Astrocyte (in vitro differentiated cells and primary cell): ENCODE data around the gene MSI1. TPM values are rescaled to one million over a fixed set of nuclear protein-coding genes. Genes with fewer than 3 reads are reported as not detected.

Experiments
- DNase-seq: peaks from one replicate; pipeline ENCODE4 v3.0.0-alpha.2; 2010; ENCODE audit warnings: low read depth
- FAIRE-seq: peaks from 2 replicates; lab custom pipeline; 2011; peaks lifted over from hg19 to GRCh38; lab: Jason Lieb, UNC
- H2AFZ ChIP-seq: 2 replicates; pipeline ENCODE4 v1.6.0; 2012; ENCODE audit warnings: low read depth, low read length, inconsistent platforms
- H3K27ac ChIP-seq: 2 replicates; pipeline ENCODE4 v1.5.1; 2011; ENCODE audit warnings: low read depth, low read length, inconsistent platforms
- H3K27me3 ChIP-seq: 2 replicates; pipeline ENCODE4 v1.6.0; 2011; ENCODE audit warnings: low read length, inconsistent platforms; ENCODE audit not compliant: insufficient read depth
- H3K36me3 ChIP-seq: 2 replicates; pipeline ENCODE4 v1.5.1; 2011; ENCODE audit warnings: low read length, inconsistent platforms; ENCODE audit not compliant: insufficient read depth
- H3K4me1 ChIP-seq: 2 replicates; pipeline ENCODE4 v1.5.1; 2011; ENCODE audit warnings: low read length, inconsistent platforms; ENCODE audit not compliant: insufficient read depth
- H3K4me2 ChIP-seq: 2 replicates; pipeline ENCODE4 v1.6.0; 2012; ENCODE audit warnings: low read length, inconsistent platforms
- H3K4me3 ChIP-seq: 2 replicates; pipeline ENCODE4 v1.5.1; 2011; ENCODE audit warnings: low read depth, mild to moderate bottlenecking, low read length, inconsistent platforms; ENCODE audit not compliant: insufficient read depth
- H3K79me2 ChIP-seq: 2 replicates; pipeline ENCODE4 v1.6.0; 2012; ENCODE audit warnings: mild to moderate bottlenecking, low read length, inconsistent platforms; ENCODE audit not compliant: insufficient read depth
- H3K9ac ChIP-seq: 2 replicates; pipeline ENCODE4 v1.6.0; 2012; ENCODE audit warnings: mild to moderate bottlenecking, low read length, inconsistent platforms
- H3K9me3 ChIP-seq: 2 replicates; pipeline ENCODE4 v1.5.1; 2012; ENCODE audit warnings: low read depth, mild to moderate bottlenecking, low read length, inconsistent platforms; ENCODE audit not compliant: insufficient read depth
- H4K20me1 ChIP-seq: 2 replicates; pipeline ENCODE4 v1.6.0; 2012; ENCODE audit warnings: low read length, inconsistent platforms; ENCODE audit not compliant: insufficient read depth
- H3K27ac Mint-ChIP-seq: one replicate; pipeline ENCODE4 v1.8.0; 2021; ENCODE audit warnings: mild to moderate bottlenecking, mixed read lengths; ENCODE audit not compliant: unreplicated experiment
- H3K27me3 Mint-ChIP-seq: one replicate; pipeline ENCODE4 v1.8.0; 2021; ENCODE audit warnings: low read depth, mixed read lengths; ENCODE audit not compliant: unreplicated experiment
- H3K36me3 Mint-ChIP-seq: one replicate; pipeline ENCODE4 v1.8.0; 2021; ENCODE audit warnings: low read depth, mixed read lengths; ENCODE audit not compliant: unreplicated experiment
- H3K4me1 Mint-ChIP-seq: one replicate; pipeline ENCODE4 v1.8.0; 2021; ENCODE audit warnings: low read depth, mixed read lengths; ENCODE audit not compliant: unreplicated experiment
- H3K4me3 Mint-ChIP-seq: one replicate; pipeline ENCODE4 v1.8.0; 2021; ENCODE audit warnings: mild to moderate bottlenecking, moderate library complexity, mixed read lengths; ENCODE audit not compliant: unreplicated experiment
- H3K9me3 Mint-ChIP-seq: one replicate; pipeline ENCODE4 v1.8.0; 2021; ENCODE audit warnings: mild to moderate bottlenecking, mixed read lengths; ENCODE audit not compliant: unreplicated experiment
- EZH2 ChIP-seq: IDR thresholded peaks from 2 replicates; pipeline ENCODE4 v1.6.1; 2012; ENCODE audit warnings: mild to moderate bottlenecking, low read length, inconsistent platforms; ENCODE audit not compliant: insufficient read depth
- total RNA-seq: library from RNA; stranded (reverse); gene quantifications from 2 replicates; pipeline ENCODE4 v1.2.1, GENCODE V29; 2021
- TF ChIP-seq, protein P1 (sequence below): IDR thresholded peaks from 2 replicates; pipeline ENCODE4 v1.5.1; 2011; ENCODE audit warnings: low read depth, mild to moderate bottlenecking, inconsistent platforms, low read length, moderate library complexity; ENCODE audit not compliant: insufficient read depth

Gene MSI1
- total RNA-seq, 1 donor from 2014 or later: 16.0 TPM

- H3K36me3 Mint-ChIP-seq: no peaks in the 10 kb centered on the region
- TF ChIP-seq, protein P1, sequence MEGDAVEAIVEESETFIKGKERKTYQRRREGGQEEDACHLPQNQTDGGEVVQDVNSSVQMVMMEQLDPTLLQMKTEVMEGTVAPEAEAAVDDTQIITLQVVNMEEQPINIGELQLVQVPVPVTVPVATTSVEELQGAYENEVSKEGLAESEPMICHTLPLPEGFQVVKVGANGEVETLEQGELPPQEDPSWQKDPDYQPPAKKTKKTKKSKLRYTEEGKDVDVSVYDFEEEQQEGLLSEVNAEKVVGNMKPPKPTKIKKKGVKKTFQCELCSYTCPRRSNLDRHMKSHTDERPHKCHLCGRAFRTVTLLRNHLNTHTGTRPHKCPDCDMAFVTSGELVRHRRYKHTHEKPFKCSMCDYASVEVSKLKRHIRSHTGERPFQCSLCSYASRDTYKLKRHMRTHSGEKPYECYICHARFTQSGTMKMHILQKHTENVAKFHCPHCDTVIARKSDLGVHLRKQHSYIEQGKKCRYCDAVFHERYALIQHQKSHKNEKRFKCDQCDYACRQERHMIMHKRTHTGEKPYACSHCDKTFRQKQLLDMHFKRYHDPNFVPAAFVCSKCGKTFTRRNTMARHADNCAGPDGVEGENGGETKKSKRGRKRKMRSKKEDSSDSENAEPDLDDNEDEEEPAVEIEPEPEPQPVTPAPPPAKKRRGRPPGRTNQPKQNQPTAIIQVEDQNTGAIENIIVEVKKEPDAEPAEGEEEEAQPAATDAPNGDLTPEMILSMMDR: peak; percentile 28
- TF ChIP-seq EZH2: no peak
- H3K27me3 Mint-ChIP-seq: peaks cover 1% of the 10 kb centered on the region
- H3K27ac Mint-ChIP-seq: peak overlapping the region; percentile 86
- Histone ChIP-seq H3K4me1 (peaks cover 5% of the 10 kb centered on the region), H3K36me3 (no peaks in the 10 kb centered on the region), H3K79me2 (no peaks in the 10 kb centered on the region), H4K20me1 (no peaks in the 10 kb centered on the region), H3K9me3 (no peaks in the 10 kb centered on the region), H2AFZ (peak overlapping the region; percentile 86), H3K27me3 (peaks cover 2% of the 10 kb centered on the region), H3K27ac (peak overlapping the region; percentile 82), H3K4me2 (peak overlapping the region; percentile 89), H3K4me3 (peak overlapping the region; percentile 64), H3K9ac (peak overlapping the region; percentile 87)
- no peaks in the 10 kb centered on the region for H3K9me3 Mint-ChIP-seq
- DNase-seq (peak; percentile 97), FAIRE-seq (peak; percentile 89)
- peaks cover 3% of the 10 kb centered on the region for H3K4me1 Mint-ChIP-seq
- peak overlapping the region; percentile 88 for H3K4me3 Mint-ChIP-seq
Measured at GRCh38 chr12:120317224-120318105, 51.5 kb downstream of the MSI1 start.

DNA sequence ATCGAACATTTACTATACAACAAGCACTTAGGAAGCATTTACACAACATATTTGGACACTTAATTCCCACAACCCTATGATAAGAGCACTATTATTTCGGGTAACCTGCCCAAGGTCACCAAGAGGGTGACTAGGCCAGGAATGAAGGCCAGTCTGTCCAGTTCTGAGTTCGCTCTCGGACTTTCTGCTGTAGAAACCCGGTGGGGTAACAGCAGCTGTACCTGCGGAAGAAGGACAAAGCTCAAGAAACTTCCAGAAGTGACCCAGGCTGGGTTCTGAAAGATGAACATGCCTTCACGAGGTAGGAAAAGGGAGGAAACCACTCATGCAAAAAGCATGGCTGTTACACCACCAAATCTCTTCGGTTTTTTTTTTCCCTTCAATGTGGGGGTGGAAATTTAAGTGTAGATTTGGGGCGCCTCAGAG is 52.2 kb downstream of the MSI1 start:
- H3K27ac Mint-ChIP-seq: peak overlapping the region; percentile 86
- TF ChIP-seq EZH2: no peak
- TF ChIP-seq, protein P1: no peak

More for the DNA sequence above, 52.2 kb downstream of the MSI1 start:
- peak overlapping the region; percentile 89 for H3K4me2 ChIP-seq
- H3K27me3 ChIP-seq: no peaks in the 10 kb centered on the region
- Mint-ChIP-seq H3K9me3 (no peaks in the 10 kb centered on the region), H3K36me3 (no peaks in the 10 kb centered on the region), H3K4me1 (peaks cover 3% of the 10 kb centered on the region), H3K4me3 (peak overlapping the region; percentile 88), H3K27me3 (no peaks in the 10 kb centered on the region)
- peak overlapping the region; percentile 64 for H3K4me3 ChIP-seq
- no peaks in the 10 kb centered on the region for H3K36me3 ChIP-seq
- H3K4me1 ChIP-seq: peaks cover 5% of the 10 kb centered on the region
- H2AFZ ChIP-seq: peak overlapping the region; percentile 86
- FAIRE-seq (no peak), DNase-seq (peak; percentile 9)
- H3K9ac ChIP-seq: peak overlapping the region; percentile 87
- H3K27ac ChIP-seq: peak overlapping the region; percentile 82
- no peaks in the 10 kb centered on the region for H3K79me2 ChIP-seq
- H4K20me1 ChIP-seq: no peaks in the 10 kb centered on the region
- no peaks in the 10 kb centered on the region for H3K9me3 ChIP-seq
